Measurements from ENCODE around the gene TREML2.

Gene TREML2

GRCh38 chr6:41153451-41153850, 47.5 kb downstream of the TREML2 start:
- no peak for DNase-seq (ENCODE audit: low read depth in 3 of 3, low spot score in 1 of 3)

- DNase-seq (ENCODE audit: low read depth in 3 of 3, low spot score in 1 of 3), result no peak
These were observed 50.3 kb downstream of the TREML2 start for GRCh38 chr6:41150671-41151070.

GRCh38 chr6:41147917-41148316, 53.0 kb downstream of the TREML2 start:
- DNase-seq (ENCODE audit: low read depth in 3 of 3, low spot score in 1 of 3), result no peak

All from stimulated activated CD4-positive, alpha-beta T cell treated with anti-CD3 and anti-CD28 coated beads, TNF-alpha, amount 100 ng/mL, for 1 hour (primary cell).